ENCODE measurements around the gene HIBCH. TPM values are rescaled to one million over a fixed set of nuclear protein-coding genes. Genes with fewer than 3 reads are reported as not detected.

HIBCH gene
- total RNA-seq, 4 donors from 2014 or later = 15.6 to 19.9 (median 17.8) TPM

GRCh38 chr2:190256087-190256486 lies 63.5 kb downstream of the HIBCH start:
- Histone ChIP-seq H3K27me3 (no peaks in the 10 kb centered on the region), H3K4me1 (no peaks in the 10 kb centered on the region), H3K27ac (no peak overlapping the region), H3K4me3 (no peak overlapping the region), H3K9me3 (no peaks in the 10 kb centered on the region), H3K36me3 (peaks cover 0 to 76% (median 6%) of the 10 kb centered on the region in 3 donors)
- no peak for TF ChIP-seq EP300 (IDR thresholded peaks at IDR 0.05)
- TF ChIP-seq CTCF (IDR thresholded peaks at IDR 0.05) = no peak
- no peak for TF ChIP-seq POLR2A (IDR thresholded peaks at IDR 0.05)
- DNase-seq (ENCODE audit: low spot score in 2 of 2) = no peak
- WGBS, 2 donors = 97% methylated on average over 3 of the region's 3 CpGs

GRCh38 chr2:190255676-190256075 lies 64.0 kb downstream of the HIBCH start:
- H3K9me3 ChIP-seq = no peaks in the 10 kb centered on the region

GRCh38 chr2:190254063-190254850 lies 65.4 kb downstream of the HIBCH start:
- no peaks in the 10 kb centered on the region for H3K4me1 ChIP-seq
- no peak for DNase-seq (ENCODE audit: low spot score in 2 of 2)
- H3K27ac ChIP-seq = no peak overlapping the region
- TF ChIP-seq POLR2A (IDR thresholded peaks at IDR 0.05) (no peak), EP300 (IDR thresholded peaks at IDR 0.05) (no peak), CTCF (IDR thresholded peaks at IDR 0.05) (no peak)
- no peaks in the 10 kb centered on the region for H3K9me3 ChIP-seq
- peaks cover 0 to 83% (median 0%) of the 10 kb centered on the region in 3 donors for H3K36me3 ChIP-seq
- 91 to 93% methylated on average over 3 of the region's 3 CpGs for WGBS, 2 donors
- H3K4me3 ChIP-seq = no peak overlapping the region
- no peaks in the 10 kb centered on the region for H3K27me3 ChIP-seq

More at GRCh38 chr2:190255676-190256075, 64.0 kb downstream of the HIBCH start:
- 93 to 97% methylated on average over 3 of the region's 3 CpGs for WGBS, 2 donors
- Histone ChIP-seq H3K36me3 (peaks cover 0 to 79% (median 6%) of the 10 kb centered on the region in 3 donors), H3K27me3 (no peaks in the 10 kb centered on the region), H3K4me3 (no peak overlapping the region), H3K27ac (no peak overlapping the region), H3K4me1 (no peaks in the 10 kb centered on the region)
- DNase-seq (ENCODE audit: low spot score in 2 of 2) = no peak
- TF ChIP-seq EP300 (IDR thresholded peaks at IDR 0.05) = no peak
- TF ChIP-seq POLR2A (IDR thresholded peaks at IDR 0.05) = no peak
- TF ChIP-seq CTCF (IDR thresholded peaks at IDR 0.05) = no peak

GRCh38 chr2:190250421-190250820 lies 69.2 kb downstream of the HIBCH start:
- TF ChIP-seq EP300 (IDR thresholded peaks at IDR 0.05) (no peak), POLR2A (IDR thresholded peaks at IDR 0.05) (no peak), CTCF (IDR thresholded peaks at IDR 0.05) (no peak)
- no peak overlapping the region for H3K4me3 ChIP-seq
- no peaks in the 10 kb centered on the region for H3K9me3 ChIP-seq
- H3K4me1 ChIP-seq = no peaks in the 10 kb centered on the region
- H3K36me3 ChIP-seq = peaks cover 0 to 84% (median 0%) of the 10 kb centered on the region in 3 donors
- 88 to 91% methylated on average over 2 of the region's 2 CpGs for WGBS, 2 donors
- no peak for DNase-seq (ENCODE audit: low spot score in 2 of 2)
- no peaks in the 10 kb centered on the region for H3K27me3 ChIP-seq
- H3K27ac ChIP-seq = no peak overlapping the region

GRCh38 chr2:190235551-190236075 lies 84.0 kb downstream of the HIBCH start:
- no peak overlapping the region for H3K4me3 ChIP-seq
- DNase-seq (ENCODE audit: low spot score in 2 of 2) = no peak
- 56 to 59% methylated on average over 2 of the region's 2 CpGs for WGBS, 2 donors
- no peaks in the 10 kb centered on the region for H3K4me1 ChIP-seq
- H3K27ac ChIP-seq = no peak overlapping the region
- TF ChIP-seq POLR2A (IDR thresholded peaks at IDR 0.05) (no peak), EP300 (IDR thresholded peaks at IDR 0.05) (no peak), CTCF (IDR thresholded peaks at IDR 0.05) (no peak)
- H3K27me3 ChIP-seq = no peaks in the 10 kb centered on the region
- H3K9me3 ChIP-seq = peaks cover 0 to 11% (median 0%) of the 10 kb centered on the region in 4 donors
- peaks cover 0 to 48% (median 2%) of the 10 kb centered on the region in 3 donors for H3K36me3 ChIP-seq

All from tibial nerve (tissue), 4 donors.